IMR-90 (cell line): ENCODE results near the gene TEDC2. TPM values are rescaled to one million over a fixed set of nuclear protein-coding genes. Genes with fewer than 3 reads are reported as not detected.

ENCODE experiments used
- ATAC-seq: fragments of 200-7000 bp; cut with Tn5 transposase; 2 replicates; pipeline ENCODE4 v1.9.1; 2020; ENCODE audit warnings: low read depth, mild to moderate bottlenecking, moderate library complexity
- BruUV-seq: library from RNA; stranded (reverse); fragments of 400-500 nt; replicated peaks from 2 replicates; lab custom pipeline; 2021; lab: Mats Ljungman, UMichigan
- CTCF ChIA-PET: fragments of 300-600 bp; formaldehyde crosslinking; extraction: SDS; loops from one replicate; lab custom pipeline; 2021; ENCODE audit warnings: antibody characterized with exemption; lab: Yijun Ruan, JAX
- POLR2A ChIA-PET: fragments of 300-600 bp; sonication (Branson Sonifier 250); formaldehyde crosslinking; loops from one replicate; lab custom pipeline; 2022; ENCODE audit warnings: antibody characterized with exemption; ENCODE audit not compliant: unreplicated experiment; lab: Charles Lee
- DNase-seq: peaks from one replicate; pipeline ENCODE4 v3.0.0; 2013
- H2AFZ ChIP-seq: replicated peaks from 2 replicates; pipeline ENCODE3; 2013; ENCODE audit warnings: low read length, mild to moderate bottlenecking; ENCODE audit not compliant: poor library complexity
- H2AK5ac ChIP-seq: 2 replicates; pipeline ENCODE4 v1.6.1; 2013; ENCODE audit warnings: low read depth, low read length, inconsistent platforms
- H2AK9ac ChIP-seq: replicated peaks from 2 replicates; pipeline ENCODE3; 2013; ENCODE audit warnings: mild to moderate bottlenecking, low read depth, low read length, moderate library complexity; ENCODE audit not compliant: poor library complexity
- H2BK120ac ChIP-seq: 2 replicates; pipeline ENCODE4 v1.6.1; 2013; ENCODE audit warnings: low read depth, low read length, inconsistent platforms
- H2BK15ac ChIP-seq: 3 replicates; pipeline ENCODE4 v1.6.1; 2013; ENCODE audit warnings: low read depth, low read length, inconsistent platforms
- H2BK20ac ChIP-seq: 2 replicates; pipeline ENCODE4 v1.6.1; 2013; ENCODE audit warnings: low read depth, mild to moderate bottlenecking, inconsistent platforms, low read length, moderate library complexity
- H2BK5ac ChIP-seq: 2 replicates; pipeline ENCODE4 v1.6.1; 2013; ENCODE audit warnings: mild to moderate bottlenecking, low read depth, low read length, inconsistent platforms; ENCODE audit not compliant: poor library complexity, severe bottlenecking
- H3K14ac ChIP-seq: replicated peaks from 2 replicates; pipeline ENCODE4 v1.6.1; 2013; ENCODE audit warnings: low read depth, low read length, inconsistent platforms
- H3K18ac ChIP-seq: 2 replicates; pipeline ENCODE4 v1.6.1; 2013; ENCODE audit warnings: low read depth, low read length, control low read depth
- H3K23ac ChIP-seq: 2 replicates; pipeline ENCODE4 v1.6.1; 2013; ENCODE audit warnings: low read depth, low read length, inconsistent platforms
- H3K27ac ChIP-seq: 2 replicates; pipeline ENCODE4 v1.5.1; 2013; ENCODE audit warnings: mild to moderate bottlenecking, control low read depth, low read length; ENCODE audit not compliant: insufficient read depth
- H3K27me3 ChIP-seq: 2 replicates; pipeline ENCODE4 v1.6.1; 2013; ENCODE audit warnings: low read length; ENCODE audit not compliant: control insufficient read depth, insufficient read depth
- H3K36me3 ChIP-seq: 2 replicates; pipeline ENCODE4 v1.6.1; 2013; ENCODE audit warnings: low read length, mixed read lengths; ENCODE audit not compliant: control insufficient read depth, insufficient read depth
- H3K4ac ChIP-seq: 2 replicates; pipeline ENCODE4 v1.6.1; 2013; ENCODE audit warnings: low read depth, low read length, inconsistent platforms
- H3K4me1 ChIP-seq: 2 replicates; pipeline ENCODE4 v1.6.1; 2013; ENCODE audit warnings: low read length, mixed read lengths; ENCODE audit not compliant: control insufficient read depth, insufficient read depth
- H3K4me2 ChIP-seq: 2 replicates; pipeline ENCODE4 v1.6.1; 2013; ENCODE audit warnings: low read depth, mild to moderate bottlenecking, control low read depth, low read length, moderate library complexity
- H3K4me3 ChIP-seq: 2 replicates; pipeline ENCODE4 v1.5.1; 2013; ENCODE audit warnings: low read depth, mild to moderate bottlenecking, control low read depth, low read length, moderate library complexity; ENCODE audit not compliant: insufficient read depth
- H3K56ac ChIP-seq: 2 replicates; pipeline ENCODE4 v1.6.1; 2013; ENCODE audit warnings: low read length, inconsistent platforms; ENCODE audit not compliant: insufficient read depth; ENCODE audit errors: extremely low read depth
- H3K79me1 ChIP-seq, 2 experiments: 2 replicates each; pipeline ENCODE4 v1.6.1; 2013; ENCODE audit warnings: low read length in 2 of 2, inconsistent platforms in 1 of 2, low read depth in 1 of 2
- H3K9ac ChIP-seq: 2 replicates; pipeline ENCODE4 v1.6.1; 2013; ENCODE audit warnings: low read depth, low read length, control low read depth
- H3K9me1 ChIP-seq: 2 replicates; pipeline ENCODE4 v1.6.1; 2013; ENCODE audit warnings: low read length, inconsistent platforms; ENCODE audit not compliant: insufficient read depth
- H3K9me3 ChIP-seq: 2 replicates; pipeline ENCODE4 v1.6.1; 2013; ENCODE audit warnings: low read length; ENCODE audit not compliant: control insufficient read depth, insufficient read depth
- H4K20me1 ChIP-seq: 2 replicates; pipeline ENCODE4 v1.6.1; 2013; ENCODE audit warnings: low read length, inconsistent platforms; ENCODE audit not compliant: insufficient read depth
- H4K5ac ChIP-seq: 2 replicates; pipeline ENCODE4 v1.6.1; 2013; ENCODE audit warnings: mild to moderate bottlenecking, low read depth, low read length, control low read depth
- H4K8ac ChIP-seq, 2 experiments: 2 replicates each; pipeline ENCODE4 v1.6.1; 2013; ENCODE audit warnings: low read depth in 2 of 2, low read length in 2 of 2, control low read depth in 1 of 2, inconsistent platforms in 1 of 2
- H4K91ac ChIP-seq: 2 replicates; pipeline ENCODE4 v1.6.1; 2013; ENCODE audit warnings: low read depth, low read length, inconsistent platforms; ENCODE audit not compliant: insufficient read depth
- BHLHE40 ChIP-seq: fragments of 150-350 bp; IDR thresholded peaks from 2 replicates; pipeline ENCODE4 v1.6.1; 2016; ENCODE audit warnings: mild to moderate bottlenecking, low read depth, low read length
- CEBPB ChIP-seq: IDR thresholded peaks from 2 replicates; pipeline ENCODE4 v1.6.1; 2012; ENCODE audit warnings: low read depth, low read length, improper control_type of control experiment
- CHD1 ChIP-seq: IDR thresholded peaks from 2 replicates; pipeline ENCODE4 v1.6.1; 2012; ENCODE audit warnings: low read depth, low read length, improper control_type of control experiment
- MAFK ChIP-seq: IDR thresholded peaks from 2 replicates; pipeline ENCODE4 v1.6.1; 2012; ENCODE audit warnings: low read depth, low read length, improper control_type of control experiment
- MAZ ChIP-seq: IDR thresholded peaks from 2 replicates; pipeline ENCODE4 v1.6.1; 2012; ENCODE audit warnings: low read depth, mild to moderate bottlenecking, low read length, improper control_type of control experiment, moderate library complexity, borderline replicate concordance
- MXI1 ChIP-seq: IDR thresholded peaks from 2 replicates; pipeline ENCODE4 v1.6.1; 2012; ENCODE audit warnings: low read depth, mild to moderate bottlenecking, low read length, moderate library complexity, borderline replicate concordance
- NFE2L2 ChIP-seq: fragments of 150-350 bp; IDR thresholded peaks from 2 replicates; pipeline ENCODE4 v1.6.1; 2016; ENCODE audit warnings: low read depth, mild to moderate bottlenecking, low read length
- POLR2A ChIP-seq: IDR thresholded peaks from 2 replicates; pipeline ENCODE4 v1.6.1; 2012; ENCODE audit warnings: mild to moderate bottlenecking, low read depth, low read length
- RAD21 ChIP-seq: IDR thresholded peaks from 2 replicates; pipeline ENCODE4 v1.6.1; 2012; ENCODE audit warnings: low read length, improper control_type of control experiment
- RFX5 ChIP-seq: IDR thresholded peaks from 2 replicates; pipeline ENCODE4 v1.8.0; 2012; ENCODE audit warnings: low read depth, mild to moderate bottlenecking, low read length, moderate library complexity
- WGBS, 2 experiments: methylation state at CpG; one replicate each; pipeline versions ENCODE4 v1.1.5 to v1.1.7; 2013; ENCODE audit warnings: missing lambda C conversion rate in 2 of 2; ENCODE audit not compliant: insufficient read length in 1 of 2; ENCODE audit errors: extremely low coverage in 2 of 2; 5-methylcytosine and 5-hydroxymethylcytosine counted together
- dilution Hi-C: fragments of 300-500 bp; cut with HindIII; formaldehyde crosslinking; loops from one replicate; pipeline ENCODE4 v1.14.3; 2018; ENCODE audit warnings: low sequenced_read_pairs; ENCODE audit not compliant: unreplicated experiment
- in situ Hi-C: fragments of 300-500 bp; cut with MboI; formaldehyde crosslinking; loops from 3 replicates; pipeline ENCODE4 v1.14.3; 2019; ENCODE audit warnings: low sequenced_read_pairs, inconsistent platforms, mixed read lengths
- intact Hi-C: fragments of 100-400 bp; cut with micrococcal nuclease; formaldehyde crosslinking; loops from 2 replicates; pipeline ENCODE4 v1.10.0; 2022
- polyA plus RNA-seq, 3 experiments: library from polyadenylated mRNA; depleted of rRNA; stranded (reverse); fragments of >200 nt; gene quantifications; 2 replicates each; pipeline ENCODE4 v1.2.3, GENCODE V29; 2012; ENCODE audit warnings: low replicate concordance in 1 of 3
- total RNA-seq: library from RNA; depleted of rRNA; stranded (reverse); fragments of >200 nt; gene quantifications from 2 replicates; pipeline ENCODE4 v1.2.3, GENCODE V29; 2012
- TF ChIP-seq, protein P1 (sequence below): fragments of 150-350 bp; IDR thresholded peaks from 2 replicates; pipeline ENCODE4 v1.6.1; 2016; ENCODE audit warnings: low read depth, mild to moderate bottlenecking, low read length, moderate library complexity, borderline replicate concordance
- TF ChIP-seq, protein P2 (sequence below): conservative IDR thresholded peaks from 2 replicates; pipeline ENCODE4 v1.5.1; 2012; ENCODE audit warnings: mild to moderate bottlenecking, low read depth, low read length, improper control_type of control experiment

TEDC2 gene
- total and polyA plus RNA-seq, 2 of the 4 experiments (the other 2 are of a cell fraction), result 3.6 to 7.3 TPM

DNA sequence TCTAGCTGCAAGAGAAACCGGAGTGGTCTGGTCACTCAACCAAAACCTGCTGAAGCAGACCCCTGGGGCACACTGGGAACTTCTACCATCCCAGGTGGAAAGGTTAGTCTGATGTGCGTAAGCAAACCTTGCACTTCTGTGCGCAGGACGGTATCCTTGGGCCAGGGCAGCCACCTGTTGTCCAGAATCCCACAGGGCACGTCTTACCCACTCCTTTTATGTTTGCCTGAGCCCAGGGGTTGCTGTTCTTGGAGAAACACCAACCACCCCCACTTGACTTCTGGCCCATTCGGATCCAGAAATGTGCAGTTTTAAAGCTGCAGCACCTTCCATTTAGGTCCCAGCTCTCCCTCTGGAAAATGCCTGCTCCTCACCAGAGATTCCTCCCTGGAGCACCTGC is 33.7 kb downstream of the TEDC2 start:
- Histone ChIP-seq H4K5ac (no peak overlapping the region), H2BK15ac (no peak overlapping the region), H3K18ac (no peak overlapping the region), H3K4me1 (no peaks in the 10 kb centered on the region; the same call in 1 of the 2 replicates), H2BK5ac (no peak overlapping the region), H3K9me1 (no peaks in the 10 kb centered on the region), H3K56ac (no peak overlapping the region), H3K36me3 (peaks cover 20% of the 10 kb centered on the region; the same call in 1 of the 2 replicates), H4K20me1 (peaks cover 12% of the 10 kb centered on the region), H3K4me3 (no peak overlapping the region), H2AK9ac (no peak overlapping the region), H2AK5ac (no peak overlapping the region), H4K8ac (no peak overlapping the region), H2AFZ (no peak overlapping the region), H3K4ac (no peak overlapping the region), H2BK20ac (no peak overlapping the region), H3K23ac (no peak overlapping the region), H3K79me1 (peaks cover 3 to 28% of the 10 kb centered on the region in 2 experiments), H3K27ac (no peak overlapping the region), H2BK120ac (no peak overlapping the region), H3K9me3 (no peaks in the 10 kb centered on the region), H4K91ac (no peak overlapping the region), H3K4me2 (no peak overlapping the region), H3K9ac (no peak overlapping the region), H3K14ac (no peak overlapping the region), H3K27me3 (no peaks in the 10 kb centered on the region)
- ATAC-seq (no peak), DNase-seq (no peak)
- 80% methylated on average over 1 of the region's 6 CpGs; no CpG with 5 or more reads in 1 of the 2 experiments for WGBS, 2 experiments
- TF ChIP-seq POLR2A (no peak), BHLHE40 (no peak), CHD1 (no peak), CEBPB (no peak), NFE2L2 (no peak), RAD21 (no peak), MXI1 (no peak), MAFK (no peak), MAZ (no peak), RFX5 (no peak)
- TF ChIP-seq, protein P1, sequence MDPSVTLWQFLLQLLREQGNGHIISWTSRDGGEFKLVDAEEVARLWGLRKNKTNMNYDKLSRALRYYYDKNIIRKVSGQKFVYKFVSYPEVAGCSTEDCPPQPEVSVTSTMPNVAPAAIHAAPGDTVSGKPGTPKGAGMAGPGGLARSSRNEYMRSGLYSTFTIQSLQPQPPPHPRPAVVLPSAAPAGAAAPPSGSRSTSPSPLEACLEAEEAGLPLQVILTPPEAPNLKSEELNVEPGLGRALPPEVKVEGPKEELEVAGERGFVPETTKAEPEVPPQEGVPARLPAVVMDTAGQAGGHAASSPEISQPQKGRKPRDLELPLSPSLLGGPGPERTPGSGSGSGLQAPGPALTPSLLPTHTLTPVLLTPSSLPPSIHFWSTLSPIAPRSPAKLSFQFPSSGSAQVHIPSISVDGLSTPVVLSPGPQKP, result no peak
- TF ChIP-seq, protein P2, sequence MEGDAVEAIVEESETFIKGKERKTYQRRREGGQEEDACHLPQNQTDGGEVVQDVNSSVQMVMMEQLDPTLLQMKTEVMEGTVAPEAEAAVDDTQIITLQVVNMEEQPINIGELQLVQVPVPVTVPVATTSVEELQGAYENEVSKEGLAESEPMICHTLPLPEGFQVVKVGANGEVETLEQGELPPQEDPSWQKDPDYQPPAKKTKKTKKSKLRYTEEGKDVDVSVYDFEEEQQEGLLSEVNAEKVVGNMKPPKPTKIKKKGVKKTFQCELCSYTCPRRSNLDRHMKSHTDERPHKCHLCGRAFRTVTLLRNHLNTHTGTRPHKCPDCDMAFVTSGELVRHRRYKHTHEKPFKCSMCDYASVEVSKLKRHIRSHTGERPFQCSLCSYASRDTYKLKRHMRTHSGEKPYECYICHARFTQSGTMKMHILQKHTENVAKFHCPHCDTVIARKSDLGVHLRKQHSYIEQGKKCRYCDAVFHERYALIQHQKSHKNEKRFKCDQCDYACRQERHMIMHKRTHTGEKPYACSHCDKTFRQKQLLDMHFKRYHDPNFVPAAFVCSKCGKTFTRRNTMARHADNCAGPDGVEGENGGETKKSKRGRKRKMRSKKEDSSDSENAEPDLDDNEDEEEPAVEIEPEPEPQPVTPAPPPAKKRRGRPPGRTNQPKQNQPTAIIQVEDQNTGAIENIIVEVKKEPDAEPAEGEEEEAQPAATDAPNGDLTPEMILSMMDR, result no peak
- CTCF ChIA-PET, result no interaction called here
- POLR2A ChIA-PET, result interaction anchor here (0.7 kb wide), 1 partner anchor 13 kb away, joined by 4 read pairs; no protein-coding TSS in a partner anchor
- intact Hi-C loops, result no loop called here
- dilution Hi-C loops, result no loop called here
- BruUV-seq, result no TSS peak
- in situ Hi-C loops, result no loop called here
